ENCODE data around the gene NLRP12. TPM values are rescaled to one million over a fixed set of nuclear protein-coding genes. Genes with fewer than 3 reads are reported as not detected.
"Not testable (repeated sequence)": the region's sequence is repeated elsewhere in the genome, so short reads cannot be mapped to it uniquely, and the experiment has no call there.

Gene NLRP12
- polyA plus RNA-seq, 6 donors from 2014 or later: 0.06 to 0.13 (median 0.11) TPM; not detected in 1

- Mint-ChIP-seq H3K4me1 (peaks cover 0 to 3% (median 0%) of the 10 kb centered on the region in 3 donors), H3K9me3 (peaks cover 0 to 2% (median 0%) of the 10 kb centered on the region in 7 donors), H3K27me3 (peaks cover 8 to 21% (median 20%) of the 10 kb centered on the region in 3 donors), H3K4me3 (no peak overlapping the region), H3K36me3 (no peaks in the 10 kb centered on the region), H3K27ac (no peak overlapping the region)
- no peak for DNase-seq
- ATAC-seq (ENCODE audit: low read depth in 2 of 2): no peak
These were observed 55.7 kb downstream of the NLRP12 start for GRCh38 chr19:53768401-53768800.

GRCh38 chr19:53758991-53759390, 65.1 kb downstream of the NLRP12 start:
- not testable (repeated sequence) for H3K36me3 Mint-ChIP-seq; DNase-seq; H3K27ac Mint-ChIP-seq; H3K27me3 Mint-ChIP-seq; ATAC-seq (ENCODE audit: low read depth in 2 of 2); H3K9me3 Mint-ChIP-seq; H3K4me3 Mint-ChIP-seq; H3K4me1 Mint-ChIP-seq

Other genes with a start within 250 kb of the NLRP12 start
- gene DPRX, start 192.3 kb downstream of the NLRP12 start, polyA plus RNA-seq (ENCODE audit: low read depth in 6 of 6): not detected
- gene MYADM, start 43.6 kb upstream of the NLRP12 start, polyA plus RNA-seq (ENCODE audit: low read depth in 6 of 6): 10 to 100 TPM; 13.8 to 56.4 (median 34.9) TPM
- gene PRKCG, start 57.9 kb upstream of the NLRP12 start, polyA plus RNA-seq (ENCODE audit: low read depth in 6 of 6): under 1 TPM in 2 of 6 donors, not detected in 4; 0.31 to 0.35 TPM
- gene CACNG7, start 85.0 kb upstream of the NLRP12 start, polyA plus RNA-seq (ENCODE audit: low read depth in 6 of 6): not detected
- not detected for gene CACNG8, start 138.6 kb upstream of the NLRP12 start, polyA plus RNA-seq (ENCODE audit: low read depth in 6 of 6)
- not detected for gene CACNG6, start 167.3 kb upstream of the NLRP12 start, polyA plus RNA-seq (ENCODE audit: low read depth in 6 of 6)
- under 1 TPM in 1 of 6 donors, not detected in 5; 0.89 TPM for gene VSTM1, start 239.6 kb upstream of the NLRP12 start, polyA plus RNA-seq (ENCODE audit: low read depth in 6 of 6)

All from naive B cell (primary cell).